Caki2 (cell line): ENCODE data around the gene DDAH1. TPM values are rescaled to one million over a fixed set of nuclear protein-coding genes. Genes with fewer than 3 reads are reported as not detected.
A peak's percentile ranks its signal among the peaks of the same experiment; 100 is the strongest.

Source experiments
- DNase-seq: peaks from one replicate; pipeline ENCODE4 v3.0.0-alpha.2; 2015; ENCODE audit warnings: low read depth
- in situ Hi-C: cut with HindIII; loops from 2 replicates; pipeline ENCODE4 v1.10.0; 2016; ENCODE audit warnings: low sequenced_read_pairs, low pct_unique_long_range_greater_than_20kb, mixed read lengths
- total RNA-seq: library from RNA; depleted of rRNA; stranded (reverse); fragments of >200 nt; shearing (Covaris generic); gene quantifications from 2 replicates; pipeline ENCODE4 v1.2.3, GENCODE V29; 2014; ENCODE audit warnings: low replicate concordance

DDAH1 gene
- total RNA-seq, 1 experiment from 2014 or later = 16.9 TPM

GRCh38 chr1:85375493-85375892 lies 89.5 kb downstream of the DDAH1 start:
- DNase-seq = no peak
- in situ Hi-C loops = no loop called here

- no peak for DNase-seq
- in situ Hi-C loops = no loop called here
Measured at GRCh38 chr1:85374160-85374559, 90.8 kb downstream of the DDAH1 start.

- no peak for DNase-seq
- in situ Hi-C loops = no loop called here
Measured at GRCh38 chr1:85373378-85373708, 91.6 kb downstream of the DDAH1 start.

GRCh38 chr1:85372683-85373377 lies 92.1 kb downstream of the DDAH1 start:
- no peak for DNase-seq
- in situ Hi-C loops = no loop called here

- in situ Hi-C loops = no loop called here
- DNase-seq = no peak
Measured at GRCh38 chr1:85371021-85371420, 93.9 kb downstream of the DDAH1 start.

- in situ Hi-C loops = no loop called here
- no peak for DNase-seq
Measured at GRCh38 chr1:85368073-85368770, 96.7 kb downstream of the DDAH1 start.

GRCh38 chr1:85366391-85367170 lies 98.4 kb downstream of the DDAH1 start:
- DNase-seq = no peak
- in situ Hi-C loops = no loop called here

- in situ Hi-C loops = no loop called here
- DNase-seq = no peak
Measured at GRCh38 chr1:85365851-85366250, 99.1 kb downstream of the DDAH1 start.

GRCh38 chr1:85363521-85363920 lies 101.4 kb downstream of the DDAH1 start:
- DNase-seq = peak; percentile 53
- in situ Hi-C loops = no loop called here

GRCh38 chr1:85363092-85363491 lies 101.9 kb downstream of the DDAH1 start:
- no peak for DNase-seq
- in situ Hi-C loops = no loop called here

GRCh38 chr1:85361606-85362296 lies 103.2 kb downstream of the DDAH1 start:
- in situ Hi-C loops = no loop called here
- DNase-seq = no peak

- DNase-seq = peak; percentile 53
- in situ Hi-C loops = no loop called here
Measured at GRCh38 chr1:85360730-85361493, 104.0 kb downstream of the DDAH1 start.

GRCh38 chr1:85359874-85360721 lies 104.9 kb downstream of the DDAH1 start:
- in situ Hi-C loops = no loop called here
- DNase-seq = no peak

GRCh38 chr1:85358702-85359438 lies 106.1 kb downstream of the DDAH1 start:
- no peak for DNase-seq
- in situ Hi-C loops = no loop called here

- DNase-seq = no peak
- in situ Hi-C loops = no loop called here
Measured at GRCh38 chr1:85357817-85358216, 107.1 kb downstream of the DDAH1 start.

GRCh38 chr1:85356130-85356529 lies 108.8 kb downstream of the DDAH1 start:
- in situ Hi-C loops = no loop called here
- DNase-seq = no peak

- DNase-seq = no peak
- in situ Hi-C loops = no loop called here
Measured at GRCh38 chr1:85352055-85352454, 112.9 kb downstream of the DDAH1 start.
